ENCODE measurements around the gene UGT1A9.
"Not testable (repeated sequence)": the region's sequence is repeated elsewhere in the genome, so short reads cannot be mapped to it uniquely, and the experiment has no call there.

UGT1A9 gene

DNA sequence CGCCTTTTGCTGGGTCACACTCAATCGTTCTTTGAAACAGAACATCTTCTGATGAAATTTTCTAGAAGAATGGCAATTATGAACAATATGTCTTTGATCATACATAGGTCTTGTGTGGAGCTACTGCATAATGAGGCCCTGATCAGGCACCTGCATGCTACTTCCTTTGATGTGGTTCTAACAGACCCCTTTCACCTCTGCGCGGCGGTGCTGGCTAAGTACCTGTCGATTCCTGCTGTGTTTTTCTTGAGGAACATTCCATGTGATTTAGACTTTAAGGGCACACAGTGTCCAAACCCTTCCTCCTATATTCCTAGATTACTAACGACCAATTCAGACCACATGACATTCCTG is 41.5 kb downstream of the UGT1A9 start:
- no peak for DNase-seq

DNA sequence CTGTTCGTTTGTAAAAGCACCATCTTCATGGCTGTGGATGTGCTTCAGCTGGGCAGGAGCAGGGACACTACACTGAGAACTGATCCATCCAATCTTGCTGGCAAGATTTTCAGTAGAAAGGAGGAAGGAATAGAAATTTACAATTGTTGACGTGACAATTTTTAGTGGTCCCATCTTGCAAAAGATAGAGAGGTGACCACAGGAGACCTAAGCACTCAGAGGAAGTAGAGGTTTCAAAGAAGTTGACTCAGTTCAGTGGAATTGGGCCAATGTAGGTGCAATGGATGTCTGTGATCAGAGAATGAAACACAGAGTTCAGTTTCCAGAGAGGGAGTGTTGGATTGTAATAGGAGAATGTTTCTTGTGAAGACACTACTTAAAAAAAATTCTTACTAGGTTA is 42.4 kb downstream of the UGT1A9 start:
- no peak for DNase-seq

DNA sequence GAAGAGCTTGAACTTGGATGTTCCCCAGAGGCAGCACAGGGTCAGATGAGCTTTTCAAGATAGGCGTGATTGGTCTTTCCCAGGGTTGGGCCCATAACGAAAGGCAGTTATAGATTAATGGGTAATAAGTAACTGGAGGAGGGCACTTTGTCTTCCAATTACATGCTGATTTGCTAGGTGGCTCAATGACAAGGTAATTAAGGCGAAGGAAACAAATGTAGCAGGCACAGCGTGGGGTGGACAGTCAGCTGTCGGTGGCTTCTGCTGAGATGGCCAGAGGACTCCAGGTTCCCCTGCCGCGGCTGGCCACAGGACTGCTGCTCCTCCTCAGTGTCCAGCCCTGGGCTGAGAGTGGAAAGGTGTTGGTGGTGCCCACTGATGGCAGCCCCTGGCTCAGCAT is 46.9 kb downstream of the UGT1A9 start, which contains the start of gene UGT1A4:
TSS of gene UGT1A4 (plus strand) at position 185 of the 400 bp plus-strand sequence. CDS start at position 270, 85 bp downstream.
- no peak for DNase-seq

DNA sequence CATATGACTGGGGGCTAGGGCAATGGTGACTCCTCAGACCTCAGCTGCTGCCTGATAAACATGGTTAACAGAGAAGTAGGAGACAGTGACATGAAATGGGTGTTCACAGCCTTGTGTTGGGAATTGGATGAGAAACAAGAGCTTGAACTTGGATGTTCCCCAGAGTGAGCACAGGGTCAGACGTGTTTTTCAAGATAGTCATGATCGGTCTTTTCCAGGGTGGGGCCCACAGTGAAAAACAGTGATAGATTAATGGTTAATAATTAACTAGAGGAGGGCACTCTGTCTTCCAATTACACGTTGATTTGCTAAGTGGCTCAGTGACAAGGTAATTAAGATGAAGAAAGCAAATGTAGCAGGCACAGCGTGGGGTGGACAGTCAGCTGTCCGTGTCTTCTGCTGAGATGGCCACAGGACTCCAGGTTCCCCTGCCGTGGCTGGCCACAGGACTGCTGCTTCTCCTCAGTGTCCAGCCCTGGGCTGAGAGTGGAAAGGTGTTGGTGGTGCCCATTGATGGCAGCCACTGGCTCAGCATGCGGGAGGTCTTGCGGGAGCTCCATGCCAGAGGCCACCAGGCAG is 57.1 kb downstream of the UGT1A9 start, which contains the start of gene UGT1A3:
TSS of gene UGT1A3 (plus strand) at position 320 of the 579 bp plus-strand sequence. CDS start at position 405, 85 bp downstream.
- DNase-seq, result no peak

DNA sequence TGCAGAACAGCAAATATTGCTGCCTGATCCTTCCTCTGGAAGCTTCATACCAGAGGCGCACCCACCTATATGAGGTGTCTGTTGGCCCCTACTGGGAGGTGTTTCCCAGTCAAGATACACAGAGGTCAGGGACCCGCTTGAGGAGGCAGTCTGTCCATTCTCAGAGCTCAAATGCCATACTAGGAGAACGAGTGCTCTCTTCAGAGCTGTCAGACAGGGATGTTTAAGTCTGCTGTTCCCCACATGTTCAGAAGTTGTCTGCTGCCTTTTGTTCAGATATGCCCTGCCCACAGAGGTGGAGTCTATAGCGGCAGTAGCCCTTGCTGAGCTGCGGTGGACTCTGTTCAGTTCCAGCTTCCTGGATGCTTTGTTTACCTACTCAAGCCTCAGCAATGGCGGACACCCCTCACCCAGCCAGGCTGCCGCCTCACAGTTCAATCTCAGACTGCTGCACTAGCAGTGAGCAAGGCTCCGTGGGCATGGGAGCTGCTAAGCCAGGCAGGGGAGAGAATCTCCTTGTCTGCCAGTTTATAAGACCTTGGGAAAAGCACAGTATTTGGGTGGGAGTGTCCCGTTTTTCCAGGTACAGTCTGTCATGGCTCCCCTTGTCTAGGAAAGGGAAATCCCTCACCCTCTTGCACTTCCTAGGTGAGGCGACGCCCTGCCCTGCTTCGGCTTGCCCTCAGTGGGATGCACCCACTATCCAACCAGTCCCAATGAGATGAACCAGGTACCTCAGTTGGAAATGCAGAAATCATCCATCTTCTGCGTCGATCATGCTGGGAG is 65.4 kb downstream of the UGT1A9 start:
- DNase-seq, result not testable (repeated sequence)

DNA sequence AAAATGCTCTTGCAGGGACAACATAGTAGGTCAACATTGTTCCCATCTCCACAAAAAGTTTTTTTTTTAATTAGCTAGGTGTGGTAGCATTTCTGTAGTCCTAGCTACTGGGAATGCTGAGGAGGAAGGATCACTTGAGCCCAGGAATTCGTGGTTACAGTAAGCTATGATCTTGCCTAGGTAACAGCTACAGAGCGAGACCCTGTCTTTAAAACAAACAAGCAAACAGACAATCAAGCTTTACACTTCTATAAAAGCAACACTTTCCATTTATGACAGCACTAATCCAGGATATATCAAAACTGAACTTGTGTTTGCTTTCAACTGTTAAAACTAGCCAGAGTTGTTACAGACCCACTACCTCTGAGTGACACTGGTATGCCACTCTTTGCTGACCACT is 69.2 kb downstream of the UGT1A9 start:
- DNase-seq, result no peak

DNA sequence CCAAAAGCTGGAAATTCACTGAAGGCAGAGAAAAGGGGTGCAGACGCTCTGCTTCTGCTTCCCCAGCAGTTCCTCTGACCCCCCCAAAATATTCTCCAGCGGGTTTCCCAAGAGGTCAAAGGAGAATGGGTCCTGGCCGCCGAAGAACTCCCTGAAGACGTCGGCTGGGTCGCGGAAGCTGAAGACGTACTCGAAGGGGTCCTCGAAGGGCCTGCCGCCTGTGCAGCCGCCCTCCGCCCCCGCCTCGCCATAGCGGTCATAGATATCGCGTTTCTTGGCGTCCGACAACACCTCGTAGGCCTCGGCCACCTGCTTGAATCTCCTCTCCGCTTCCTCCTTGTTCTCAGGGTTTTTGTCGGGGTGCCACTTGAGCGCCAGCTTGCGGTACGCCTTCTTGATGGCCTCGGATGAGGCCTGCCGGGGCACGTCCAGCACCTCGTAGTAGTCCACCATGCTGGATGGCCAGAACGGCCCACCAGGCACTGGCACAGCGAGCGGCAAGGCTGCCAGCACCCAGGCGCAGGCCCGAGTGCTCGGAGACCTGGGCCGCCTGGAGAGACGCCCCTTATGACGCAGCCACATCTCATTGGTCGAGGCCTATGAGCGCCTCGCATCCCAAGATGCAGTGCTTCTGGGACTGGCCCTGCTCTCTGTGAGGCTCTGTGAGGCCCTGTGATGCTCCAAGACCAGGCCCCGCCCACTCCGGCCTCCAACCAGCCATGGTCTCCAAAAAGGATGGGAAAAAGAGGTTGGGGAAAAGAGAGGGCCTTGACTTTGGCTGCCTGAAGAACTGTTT is 72.0 kb downstream of the UGT1A9 start:
- no peak for DNase-seq

DNA sequence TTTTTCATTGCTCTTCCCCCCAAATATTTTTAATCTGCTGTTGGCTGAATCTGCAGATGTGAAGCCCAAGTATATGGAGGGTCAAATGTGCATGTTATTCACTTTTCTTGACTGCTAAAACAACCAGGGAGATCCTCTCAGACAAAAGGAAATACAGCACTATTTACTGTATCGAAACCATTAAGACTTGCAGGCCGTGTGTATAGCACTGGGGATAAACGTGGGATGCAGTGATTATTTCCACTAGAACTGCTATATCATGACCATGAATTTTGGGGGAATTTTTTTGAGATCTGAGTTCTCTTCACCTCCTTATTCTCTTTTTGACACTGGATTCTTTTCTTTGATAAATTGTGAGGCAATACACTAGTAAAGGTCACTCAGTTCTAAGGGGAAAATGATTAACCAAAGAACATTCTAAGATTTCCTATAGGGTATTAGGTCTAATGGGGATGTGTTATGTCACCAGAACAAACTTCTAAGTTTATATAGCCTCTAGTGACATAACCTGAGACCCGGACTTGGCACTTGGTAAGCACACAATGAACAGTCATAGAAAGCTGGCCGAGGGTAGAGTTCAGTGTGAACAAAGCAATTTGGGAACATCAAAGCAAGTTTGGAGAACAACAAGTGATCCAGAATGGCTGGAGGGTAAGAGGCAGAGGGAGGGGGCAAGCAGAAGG is 73.5 kb downstream of the UGT1A9 start:
- DNase-seq, result no peak

DNA sequence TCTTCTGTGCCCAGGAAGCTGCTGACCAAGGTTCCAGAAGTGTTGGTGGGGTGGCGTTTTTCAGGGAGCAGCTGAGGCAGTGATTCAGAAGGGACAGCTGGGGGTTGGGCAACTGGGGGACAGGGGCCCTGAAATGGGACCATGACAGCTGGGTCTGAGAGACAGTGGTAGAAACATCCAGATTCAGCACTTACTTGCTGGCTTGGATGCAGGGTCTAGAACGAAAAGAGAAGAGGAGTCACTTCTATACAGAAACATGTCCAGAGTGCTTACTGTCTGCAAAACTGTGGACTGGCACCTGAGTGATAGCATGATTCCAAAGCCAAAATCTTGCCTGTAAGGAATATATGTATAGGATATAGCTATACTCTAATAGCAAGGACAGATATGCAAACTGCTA is 74.1 kb downstream of the UGT1A9 start:
- DNase-seq, result not testable (repeated sequence)

DNA sequence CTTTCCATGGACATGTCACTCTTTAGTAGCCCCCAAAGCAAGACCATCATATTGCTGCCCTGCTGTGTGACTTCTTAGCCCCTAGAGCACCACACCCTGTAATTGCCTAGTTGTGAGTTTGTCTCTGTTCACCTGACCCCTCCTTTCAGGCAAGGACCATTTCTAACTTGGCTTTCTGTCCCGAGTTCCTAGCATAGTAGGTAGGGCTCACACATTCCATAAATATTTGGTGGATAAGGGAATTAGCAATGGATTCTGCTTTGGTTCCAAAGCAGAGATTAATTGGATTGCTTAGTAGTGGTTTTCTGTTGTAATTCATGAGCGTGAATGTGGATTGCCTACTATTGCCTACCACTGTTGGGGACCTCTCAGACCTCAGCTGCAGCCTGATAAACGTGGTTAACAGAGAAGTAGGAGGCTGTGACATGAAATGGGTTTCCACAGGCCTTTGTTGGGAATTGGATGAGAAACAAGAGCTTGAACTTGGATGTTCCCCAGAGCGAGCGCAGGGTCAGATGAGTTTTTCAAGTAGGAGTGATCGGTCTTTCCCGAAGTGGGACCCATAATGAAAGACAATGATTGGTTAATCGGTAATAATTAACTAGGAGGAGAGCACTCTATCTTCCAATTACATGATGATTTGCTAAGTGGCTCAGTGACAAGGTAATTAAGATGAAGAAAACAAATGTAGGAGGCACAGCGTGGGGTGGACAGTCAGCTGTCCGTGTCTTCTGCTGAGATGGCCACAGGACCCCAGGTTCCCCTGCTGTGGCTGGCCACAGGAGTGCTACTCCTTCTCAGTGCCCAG is 75.0 kb downstream of the UGT1A9 start:
- DNase-seq, result no peak

DNA sequence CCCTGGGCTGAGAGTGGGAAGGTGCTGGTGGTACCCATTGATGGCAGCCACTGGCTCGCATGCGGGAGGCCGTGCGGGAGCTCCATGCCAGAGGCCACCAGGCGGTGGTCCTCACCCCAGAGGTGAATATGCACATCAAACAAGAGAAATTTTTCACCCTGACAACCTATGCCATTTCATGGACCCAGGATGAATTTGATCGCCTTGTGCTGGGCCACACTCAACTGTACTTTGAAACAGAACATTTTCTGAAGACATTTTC is 75.5 kb downstream of the UGT1A9 start:
- DNase-seq, result no peak

DNA sequence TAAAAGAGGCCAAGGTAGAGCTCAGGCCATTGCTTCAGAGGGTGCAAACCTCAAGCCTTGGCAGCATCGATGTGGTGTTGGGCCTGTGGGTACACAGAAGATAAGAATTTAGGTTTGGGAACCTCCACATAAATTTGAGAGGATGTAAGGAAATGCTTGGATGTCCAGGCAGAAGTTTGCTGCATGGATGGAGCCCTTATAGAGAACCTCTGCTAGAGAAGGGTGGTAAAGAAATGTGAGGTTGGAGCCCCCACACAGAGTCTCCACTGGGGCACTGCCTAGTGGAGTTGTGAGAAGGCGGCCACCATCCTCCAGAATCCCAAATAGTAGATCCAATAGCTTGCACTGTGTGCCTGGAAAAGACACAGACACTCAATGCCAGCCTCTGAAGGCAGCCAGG is 79.0 kb downstream of the UGT1A9 start:
- DNase-seq, result not testable (repeated sequence)

DNA sequence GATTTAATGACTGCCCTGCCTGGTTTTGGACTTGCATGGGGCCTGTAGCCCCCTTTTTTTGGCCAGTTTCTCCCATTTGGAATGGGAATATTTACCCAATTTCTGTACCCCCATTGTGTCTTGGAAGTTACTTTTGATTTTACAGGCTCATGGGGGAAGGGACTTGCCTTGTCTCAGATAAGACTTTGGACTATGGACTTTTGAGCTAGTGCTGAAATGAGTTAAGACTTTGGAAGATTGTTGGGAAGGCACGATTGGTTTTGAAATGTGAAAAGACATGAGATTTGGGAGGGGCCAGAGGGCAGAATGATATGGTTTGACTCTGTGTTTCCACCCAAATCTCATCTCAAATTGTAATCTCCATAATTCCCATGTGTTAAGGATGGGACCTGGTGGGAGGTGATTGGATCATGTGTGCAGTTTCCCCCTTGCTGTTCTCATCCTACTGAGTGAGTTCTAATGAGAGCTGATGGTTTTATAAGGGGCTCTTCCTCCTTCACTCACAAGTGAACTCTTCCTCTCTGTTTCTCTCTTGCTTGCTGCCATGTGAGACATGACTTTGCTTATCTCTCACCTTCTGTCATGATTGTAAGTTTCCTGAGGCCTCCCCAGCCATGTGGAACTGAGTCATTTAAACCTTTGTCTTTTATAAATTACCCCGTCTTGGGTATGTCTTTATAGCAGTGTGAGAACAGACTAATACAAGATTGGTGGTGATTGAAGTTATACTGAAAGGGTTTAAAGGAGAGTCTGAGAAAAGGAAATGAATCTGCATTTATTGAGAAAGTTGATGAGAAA is 79.7 kb downstream of the UGT1A9 start:
- not testable (repeated sequence) for DNase-seq

DNA sequence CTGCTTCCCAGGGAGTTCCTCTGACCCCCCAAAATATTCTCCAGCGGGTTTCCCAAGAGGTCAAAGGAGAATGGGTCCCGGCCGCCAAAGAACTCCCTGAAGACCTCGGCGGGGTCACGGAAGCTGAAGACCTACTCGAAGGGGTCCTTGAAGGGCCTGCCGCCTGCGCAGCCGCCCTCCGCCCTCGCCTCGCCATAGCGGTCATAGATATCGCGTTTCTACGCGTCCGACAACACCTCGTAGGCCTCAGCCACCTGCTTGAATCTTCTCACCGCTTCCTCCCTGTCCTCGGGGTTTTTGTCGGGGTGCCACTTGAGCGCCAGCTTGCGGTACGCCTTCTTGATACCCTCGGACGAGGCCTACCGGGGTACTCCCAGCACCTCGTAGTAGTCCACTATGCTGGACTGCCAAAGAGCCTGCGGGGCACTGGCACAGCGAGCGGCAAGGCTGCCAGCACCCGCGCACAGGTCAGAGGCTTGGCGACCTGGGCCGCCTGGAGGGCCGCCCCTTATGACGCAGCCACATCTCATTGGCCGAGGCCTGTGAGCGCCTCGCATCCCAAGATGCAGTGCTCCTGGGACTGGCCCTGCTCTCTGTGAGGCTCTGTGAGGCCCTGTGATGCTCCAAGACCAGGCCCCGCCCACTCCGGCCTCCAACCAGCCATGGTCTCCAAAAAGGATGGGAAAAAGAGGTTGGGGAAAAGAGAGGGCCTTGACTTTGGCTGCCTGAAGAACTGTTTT is 83.3 kb downstream of the UGT1A9 start:
- no peak for DNase-seq

DNA sequence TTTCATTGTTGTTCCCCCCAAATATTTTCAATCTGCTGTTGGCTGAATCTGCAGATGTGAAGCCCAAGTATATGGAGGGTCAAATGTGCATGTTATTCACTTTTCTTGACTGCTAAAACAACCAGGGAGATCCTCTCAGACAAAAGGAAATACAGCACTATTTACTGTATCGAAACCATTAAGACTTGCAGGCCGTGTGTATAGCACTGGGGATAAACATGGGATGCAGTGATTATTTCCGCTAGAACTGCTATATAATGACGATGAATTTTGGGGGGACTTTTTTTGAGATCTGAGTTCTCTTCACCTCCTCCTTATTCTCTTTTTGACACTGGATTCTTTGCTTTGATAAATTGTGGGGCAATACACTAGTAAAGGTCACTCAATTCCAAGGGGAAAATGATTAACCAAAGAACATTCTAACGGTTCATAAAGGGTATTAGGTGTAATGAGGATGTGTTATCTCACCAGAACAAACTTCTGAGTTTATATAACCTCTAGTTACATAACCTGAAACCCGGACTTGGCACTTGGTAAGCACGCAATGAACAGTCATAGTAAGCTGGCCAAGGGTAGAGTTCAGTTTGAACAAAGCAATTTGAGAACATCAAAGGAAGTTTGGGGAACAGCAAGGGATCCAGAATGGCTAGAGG is 84.9 kb downstream of the UGT1A9 start:
- DNase-seq, result no peak

DNA sequence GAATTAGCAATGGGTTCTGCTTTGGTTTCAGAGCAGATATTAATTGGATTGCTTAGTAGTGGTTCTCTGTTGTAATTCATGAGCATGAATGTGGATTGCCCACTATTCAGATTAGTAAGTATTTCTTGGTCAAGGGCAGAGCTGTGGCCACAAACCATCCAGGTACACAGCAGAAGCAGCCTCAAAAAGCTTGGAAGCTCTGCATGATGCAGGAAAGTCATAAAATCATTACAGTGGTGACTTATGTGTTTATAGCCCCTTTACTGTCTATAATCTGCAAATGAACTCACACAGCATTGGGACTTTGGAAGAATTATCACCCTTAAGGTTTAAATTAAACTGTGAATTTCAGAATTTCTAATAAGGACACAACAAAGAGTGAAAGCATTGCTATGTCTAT is 86.4 kb downstream of the UGT1A9 start:
- DNase-seq, result no peak

DNA sequence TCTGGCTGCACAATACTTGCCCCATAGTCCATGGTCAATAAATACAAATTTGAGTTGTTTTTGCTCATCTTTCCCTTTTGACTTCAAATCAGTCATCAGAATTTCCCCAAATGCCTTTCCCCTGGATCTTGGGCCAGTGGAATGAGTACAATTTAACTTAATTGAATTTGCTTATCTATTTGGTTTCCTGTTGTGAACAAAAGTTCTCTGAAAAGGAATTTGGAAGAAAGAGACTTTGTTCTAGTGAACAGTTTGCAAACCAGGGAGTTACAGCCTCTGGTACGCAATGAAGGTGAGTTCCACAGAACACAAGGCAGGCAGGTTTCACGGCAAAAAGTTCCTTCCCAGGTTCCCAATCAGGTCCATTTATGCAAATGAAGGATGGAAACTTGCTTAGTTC is 87.2 kb downstream of the UGT1A9 start:
- no peak for DNase-seq

DNA sequence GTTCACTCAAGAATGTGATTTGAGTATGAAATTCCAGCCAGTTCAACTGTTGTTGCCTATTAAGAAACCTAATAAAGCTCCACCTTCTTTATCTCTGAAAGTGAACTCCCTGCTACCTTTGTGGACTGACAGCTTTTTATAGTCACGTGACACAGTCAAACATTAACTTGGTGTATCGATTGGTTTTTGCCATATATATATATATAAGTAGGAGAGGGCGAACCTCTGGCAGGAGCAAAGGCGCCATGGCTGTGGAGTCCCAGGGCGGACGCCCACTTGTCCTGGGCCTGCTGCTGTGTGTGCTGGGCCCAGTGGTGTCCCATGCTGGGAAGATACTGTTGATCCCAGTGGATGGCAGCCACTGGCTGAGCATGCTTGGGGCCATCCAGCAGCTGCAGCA is 88.3 kb downstream of the UGT1A9 start, which contains the start of gene UGT1A1:
TSS of gene UGT1A1 (plus strand) at position 228 of the 400 bp plus-strand sequence. CDS start at position 246, 18 bp downstream.
- DNase-seq, result no peak

DNA sequence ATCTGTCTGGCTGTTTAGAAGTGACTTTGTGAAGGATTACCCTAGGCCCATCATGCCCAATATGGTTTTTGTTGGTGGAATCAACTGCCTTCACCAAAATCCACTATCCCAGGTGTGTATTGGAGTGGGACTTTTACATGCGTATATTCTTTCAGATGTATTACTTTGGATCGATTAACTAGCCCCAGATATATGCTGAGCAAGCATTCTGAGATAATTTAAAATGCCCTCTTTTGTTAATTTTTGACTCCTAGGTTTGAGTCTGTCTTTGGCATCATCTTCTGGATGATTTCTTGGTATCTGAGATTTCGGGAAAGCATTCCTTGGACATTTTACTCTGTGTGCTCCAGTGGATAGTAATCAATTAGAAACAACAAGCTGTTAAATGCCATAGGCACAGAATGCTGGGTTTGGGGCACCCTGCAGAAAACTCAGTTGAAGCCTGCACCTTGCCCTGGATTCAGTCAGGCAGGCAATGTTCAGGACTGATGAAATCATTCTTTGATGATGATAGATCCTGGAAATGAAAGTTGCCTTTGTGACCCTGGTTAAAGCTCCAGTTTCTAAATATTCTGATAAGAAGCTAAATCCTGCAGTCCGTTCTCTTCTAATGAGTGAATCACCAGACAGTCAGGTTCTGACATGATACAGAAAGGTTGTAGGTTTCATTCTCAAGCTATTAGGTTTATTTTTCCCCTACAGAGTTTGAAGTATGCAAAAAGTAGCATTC is 89.5 kb downstream of the UGT1A9 start:
- no peak for DNase-seq

DNA sequence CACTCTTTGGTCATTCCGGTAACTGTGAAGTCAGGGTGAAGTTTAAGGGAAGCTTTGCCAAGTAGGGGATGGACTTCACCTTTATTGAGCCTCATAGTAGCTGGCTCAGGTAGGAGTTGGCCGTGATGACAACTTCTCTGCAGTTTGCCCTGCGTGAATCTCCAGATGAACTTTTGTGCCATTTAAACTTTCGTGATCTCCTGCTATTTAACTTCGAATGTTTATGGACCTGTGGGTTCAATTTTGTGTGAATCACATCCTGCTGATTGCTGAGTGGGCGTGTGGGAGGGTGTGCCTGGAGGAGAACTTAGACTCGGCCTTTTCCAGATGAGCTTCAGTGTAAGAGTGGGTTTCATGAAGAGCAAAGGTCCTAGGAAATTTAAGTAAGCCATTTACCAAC is 92.6 kb downstream of the UGT1A9 start:
- DNase-seq, result no peak
